GM21576 (cell line): ENCODE results near the gene RBM39.
"Not testable (repeated sequence)": the region's sequence is repeated elsewhere in the genome, so short reads cannot be mapped to it uniquely, and the experiment has no call there.

ENCODE experiments used
- ATAC-seq: cut with Tn5 transposase; IDR thresholded peaks from one replicate; pipeline ENCODE4 v1.9.1; 2021; ENCODE audit warnings: mild to moderate bottlenecking, moderate library complexity; ENCODE audit not compliant: unreplicated experiment

Gene RBM39

GRCh38 chr20:35706591-35707529 is 35.2 kb downstream of the RBM39 start:
- ATAC-seq = not testable (repeated sequence)

GRCh38 chr20:35705894-35706293 is 36.2 kb downstream of the RBM39 start:
- ATAC-seq = not testable (repeated sequence)

GRCh38 chr20:35704514-35705261 is 37.4 kb downstream of the RBM39 start:
- no peak for ATAC-seq

GRCh38 chr20:35702824-35703695 is 39.0 kb downstream of the RBM39 start:
- no peak for ATAC-seq

GRCh38 chr20:35702051-35702823 is 39.8 kb downstream of the RBM39 start:
- no peak for ATAC-seq

- no peak for ATAC-seq
Measured at GRCh38 chr20:35700625-35701148, 41.4 kb downstream of the RBM39 start.

- no peak for ATAC-seq
Measured at GRCh38 chr20:35699957-35700624, 42.0 kb downstream of the RBM39 start.

GRCh38 chr20:35699127-35699956 is 42.7 kb downstream of the RBM39 start, which contains the start of the genes NFS1 and ROMO1:
TSS of gene NFS1 (minus strand) at chr20:35699352. CDS start at chr20:35699288, 64 bp downstream.
TSS of gene ROMO1 (plus strand) at chr20:35699405. CDS start at chr20:35699633, 228 bp downstream.
- ATAC-seq = peak; percentile 65

- ATAC-seq = peak; percentile 26
Measured at GRCh38 chr20:35698298-35699126, 43.5 kb downstream of the RBM39 start.

- ATAC-seq = no peak
Measured at GRCh38 chr20:35697696-35698297, 44.3 kb downstream of the RBM39 start.

- ATAC-seq = no peak
Measured at GRCh38 chr20:35695978-35696377, 46.1 kb downstream of the RBM39 start.

- no peak for ATAC-seq
Measured at GRCh38 chr20:35695245-35695749, 46.8 kb downstream of the RBM39 start.

- no peak for ATAC-seq
Measured at GRCh38 chr20:35690265-35690664, 51.8 kb downstream of the RBM39 start.

GRCh38 chr20:35686872-35687271 is 55.2 kb downstream of the RBM39 start:
- not testable (repeated sequence) for ATAC-seq

- ATAC-seq = not testable (repeated sequence)
Measured at GRCh38 chr20:35685368-35685767, 56.7 kb downstream of the RBM39 start.

- ATAC-seq = no peak
Measured at GRCh38 chr20:35681960-35682359, 60.1 kb downstream of the RBM39 start.
